MM.1S (cell line): ENCODE measurements around the gene FARP1.

Experiments
- DNase-seq: peaks from one replicate; pipeline ENCODE4 v3.0.0-alpha.2; 2015
- H2AFZ ChIP-seq: fragments of 300-600 bp; sonication (generic); 2 replicates; pipeline ENCODE4 v1.6.0; 2016; ENCODE audit warnings: antibody characterized with exemption, low read length
- H3F3A ChIP-seq: fragments of 300-600 bp; sonication (generic); 2 replicates; pipeline ENCODE4 v1.6.1; 2016; ENCODE audit warnings: mild to moderate bottlenecking, antibody characterized with exemption, low read length, moderate library complexity, mixed read lengths; ENCODE audit not compliant: insufficient read depth
- H3K27ac ChIP-seq: fragments of 300-600 bp; sonication (generic); 2 replicates; pipeline ENCODE4 v1.5.1; 2016; ENCODE audit warnings: mild to moderate bottlenecking, low read length
- H3K27me3 ChIP-seq: fragments of 300-600 bp; sonication (generic); replicated peaks from 2 replicates; pipeline ENCODE4 v1.6.0; 2016; ENCODE audit warnings: low read length; ENCODE audit not compliant: insufficient read depth
- H3K36me3 ChIP-seq: fragments of 300-600 bp; sonication (generic); replicated peaks from 2 replicates; pipeline ENCODE4 v1.6.1; 2016; ENCODE audit warnings: mild to moderate bottlenecking, low read length, mixed read lengths; ENCODE audit not compliant: insufficient read depth
- H3K4me1 ChIP-seq: fragments of 300-600 bp; sonication (generic); 2 replicates; pipeline ENCODE4 v1.6.1; 2016; ENCODE audit warnings: low read length, mixed read lengths
- H3K4me2 ChIP-seq: fragments of 300-600 bp; sonication (generic); 2 replicates; pipeline ENCODE4 v1.6.0; 2016; ENCODE audit warnings: low read depth, low read length
- H3K4me3 ChIP-seq: fragments of 300-600 bp; sonication (generic); 2 replicates; pipeline ENCODE4 v1.5.1; 2016; ENCODE audit warnings: low read length, mixed read lengths
- H3K79me2 ChIP-seq: fragments of 300-600 bp; sonication (generic); 2 replicates; pipeline ENCODE4 v1.6.1; 2016; ENCODE audit warnings: mixed run types, low read length, mixed read lengths
- H3K9ac ChIP-seq: fragments of 300-600 bp; sonication (generic); 2 replicates; pipeline ENCODE4 v1.6.1; 2016; ENCODE audit warnings: low read length, mixed read lengths
- H3K9me2 ChIP-seq: fragments of 300-600 bp; sonication (generic); replicated peaks from 2 replicates; pipeline ENCODE4 v1.6.1; 2016; ENCODE audit warnings: mild to moderate bottlenecking, low read length, mixed read lengths; ENCODE audit not compliant: insufficient read depth
- H3K9me3 ChIP-seq: fragments of 300-600 bp; sonication (generic); replicated peaks from 2 replicates; pipeline ENCODE4 v1.6.1; 2016; ENCODE audit warnings: mild to moderate bottlenecking, low read length, mixed read lengths; ENCODE audit not compliant: insufficient read depth
- H4K20me1 ChIP-seq: fragments of 300-600 bp; sonication (generic); 2 replicates; pipeline ENCODE4 v1.6.1; 2016; ENCODE audit warnings: mild to moderate bottlenecking, low read length, moderate library complexity, mixed read lengths; ENCODE audit not compliant: insufficient read depth
- EZH2 ChIP-seq: fragments of 300-600 bp; sonication (generic); optimal IDR thresholded peaks from 2 replicates; pipeline ENCODE3; 2017; ENCODE audit warnings: low read depth, mild to moderate bottlenecking, antibody characterized with exemption, low read length, mixed read lengths
- EZH2phosphoT487 ChIP-seq: fragments of 300-600 bp; sonication (generic); IDR thresholded peaks from 2 replicates; pipeline ENCODE4 v1.6.1; 2018; ENCODE audit warnings: antibody characterized with exemption, low read length
- TF ChIP-seq, protein P1 (sequence below): fragments of 300-600 bp; sonication (generic); IDR thresholded peaks from 2 replicates; pipeline ENCODE4 v1.5.1; 2016; ENCODE audit warnings: antibody characterized with exemption, low read length, mixed read lengths

The FARP1 gene

DNA sequence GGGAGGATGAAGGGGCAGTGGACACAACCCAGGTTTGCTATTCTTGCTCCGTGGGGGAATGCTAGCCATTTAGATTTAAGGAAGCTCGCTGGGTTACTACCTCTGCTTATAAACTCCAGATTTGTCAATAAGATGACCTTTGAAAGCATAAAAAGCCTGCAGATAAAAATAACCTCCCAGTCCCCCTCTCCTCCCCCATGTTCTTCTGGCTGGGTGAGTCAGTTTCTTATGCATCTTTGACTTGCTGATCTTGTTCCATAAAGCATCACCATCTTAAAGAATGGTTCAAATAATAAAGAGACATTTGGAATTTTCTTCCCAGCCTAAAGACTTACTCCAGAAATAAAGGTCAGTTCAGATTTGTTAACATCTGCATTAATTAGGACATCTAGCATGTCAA lies 152.5 kb downstream of the FARP1 start:
- no peaks in the 10 kb centered on the region for H3K27me3 ChIP-seq
- no peaks in the 10 kb centered on the region for H3K79me2 ChIP-seq
- no peak overlapping the region for H3K4me3 ChIP-seq
- H3K9me2 ChIP-seq = no peaks in the 10 kb centered on the region
- DNase-seq = no peak
- H3K4me1 ChIP-seq = no peaks in the 10 kb centered on the region
- TF ChIP-seq EZH2phosphoT487 = no peak
- TF ChIP-seq EZH2 = no peak
- TF ChIP-seq, protein P1, sequence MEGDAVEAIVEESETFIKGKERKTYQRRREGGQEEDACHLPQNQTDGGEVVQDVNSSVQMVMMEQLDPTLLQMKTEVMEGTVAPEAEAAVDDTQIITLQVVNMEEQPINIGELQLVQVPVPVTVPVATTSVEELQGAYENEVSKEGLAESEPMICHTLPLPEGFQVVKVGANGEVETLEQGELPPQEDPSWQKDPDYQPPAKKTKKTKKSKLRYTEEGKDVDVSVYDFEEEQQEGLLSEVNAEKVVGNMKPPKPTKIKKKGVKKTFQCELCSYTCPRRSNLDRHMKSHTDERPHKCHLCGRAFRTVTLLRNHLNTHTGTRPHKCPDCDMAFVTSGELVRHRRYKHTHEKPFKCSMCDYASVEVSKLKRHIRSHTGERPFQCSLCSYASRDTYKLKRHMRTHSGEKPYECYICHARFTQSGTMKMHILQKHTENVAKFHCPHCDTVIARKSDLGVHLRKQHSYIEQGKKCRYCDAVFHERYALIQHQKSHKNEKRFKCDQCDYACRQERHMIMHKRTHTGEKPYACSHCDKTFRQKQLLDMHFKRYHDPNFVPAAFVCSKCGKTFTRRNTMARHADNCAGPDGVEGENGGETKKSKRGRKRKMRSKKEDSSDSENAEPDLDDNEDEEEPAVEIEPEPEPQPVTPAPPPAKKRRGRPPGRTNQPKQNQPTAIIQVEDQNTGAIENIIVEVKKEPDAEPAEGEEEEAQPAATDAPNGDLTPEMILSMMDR = no peak
- no peaks in the 10 kb centered on the region for H3F3A ChIP-seq
- H3K4me2 ChIP-seq = no peak overlapping the region
- no peak overlapping the region for H2AFZ ChIP-seq
- H3K36me3 ChIP-seq = no peaks in the 10 kb centered on the region
- no peaks in the 10 kb centered on the region for H4K20me1 ChIP-seq
- H3K9ac ChIP-seq = no peak overlapping the region
- no peak overlapping the region for H3K27ac ChIP-seq
- H3K9me3 ChIP-seq = no peaks in the 10 kb centered on the region

- Histone ChIP-seq H2AFZ (no peak overlapping the region), H3K36me3 (no peaks in the 10 kb centered on the region), H3K9me3 (no peaks in the 10 kb centered on the region), H3K79me2 (no peaks in the 10 kb centered on the region), H3K27me3 (no peaks in the 10 kb centered on the region), H4K20me1 (no peaks in the 10 kb centered on the region), H3K4me2 (no peak overlapping the region), H3K4me1 (no peaks in the 10 kb centered on the region), H3K9ac (no peak overlapping the region), H3K4me3 (no peak overlapping the region), H3F3A (no peaks in the 10 kb centered on the region), H3K27ac (no peak overlapping the region), H3K9me2 (no peaks in the 10 kb centered on the region)
- no peak for DNase-seq
- TF ChIP-seq, protein P1 = no peak
- TF ChIP-seq EZH2phosphoT487 = no peak
- TF ChIP-seq EZH2 = no peak
Observed at GRCh38 chr13:98297051-98297450, 154.2 kb downstream of the FARP1 start.

DNA sequence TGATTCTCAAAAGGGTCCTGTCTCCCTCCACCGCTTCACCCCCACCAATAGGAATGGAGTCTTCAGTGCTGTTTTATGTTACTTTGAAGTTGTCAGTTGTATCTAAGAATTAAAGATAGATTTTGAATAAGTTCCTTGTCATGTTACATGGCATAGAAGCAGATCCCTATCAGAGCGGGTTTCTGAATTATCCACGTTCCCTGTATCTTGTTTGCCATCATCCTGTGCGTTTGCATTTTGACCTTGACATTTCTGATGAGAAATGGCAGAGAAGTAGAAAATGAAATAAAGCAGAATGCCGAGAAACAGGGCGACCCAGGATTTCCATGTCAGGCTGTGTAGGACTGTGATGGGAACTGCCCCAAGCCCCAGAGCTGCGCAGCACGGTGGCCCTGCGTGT lies 154.9 kb downstream of the FARP1 start:
- Histone ChIP-seq H3K36me3 (no peaks in the 10 kb centered on the region), H3K79me2 (no peaks in the 10 kb centered on the region), H4K20me1 (no peaks in the 10 kb centered on the region), H3K9me2 (no peaks in the 10 kb centered on the region), H3K4me2 (no peak overlapping the region), H3K4me3 (no peak overlapping the region), H3K27ac (no peak overlapping the region), H2AFZ (no peak overlapping the region), H3F3A (no peaks in the 10 kb centered on the region), H3K9me3 (no peaks in the 10 kb centered on the region), H3K4me1 (no peaks in the 10 kb centered on the region), H3K9ac (no peak overlapping the region), H3K27me3 (no peaks in the 10 kb centered on the region)
- TF ChIP-seq, protein P1 = no peak
- no peak for TF ChIP-seq EZH2
- no peak for TF ChIP-seq EZH2phosphoT487
- no peak for DNase-seq
